ENCODE measurements around the gene CMTM2.

CMTM2 gene

GRCh38 chr16:66574081-66574480, 5.2 kb upstream of the CMTM2 start:
- no peak overlapping the region for H3K4me3 ChIP-seq (ENCODE audit: low read length)
- DNase-seq (ENCODE audit: low read depth): no peak
- no peak for TF ChIP-seq CTCF (conservative IDR thresholded peaks at IDR 0.05; ENCODE audit: low read length)

GRCh38 chr16:66574531-66574930, 4.7 kb upstream of the CMTM2 start:
- no peak for DNase-seq (ENCODE audit: low read depth)
- H3K4me3 ChIP-seq (ENCODE audit: low read length): no peak overlapping the region
- no peak for TF ChIP-seq CTCF (conservative IDR thresholded peaks at IDR 0.05; ENCODE audit: low read length)

GRCh38 chr16:66575060-66575459, 4.2 kb upstream of the CMTM2 start:
- no peak overlapping the region for H3K4me3 ChIP-seq (ENCODE audit: low read length)
- no peak for TF ChIP-seq CTCF (conservative IDR thresholded peaks at IDR 0.05; ENCODE audit: low read length)
- DNase-seq (ENCODE audit: low read depth): no peak

GRCh38 chr16:66576296-66576695, 3.0 kb upstream of the CMTM2 start:
- no peak for TF ChIP-seq CTCF (conservative IDR thresholded peaks at IDR 0.05; ENCODE audit: low read length)
- peak; percentile 20 for DNase-seq (ENCODE audit: low read depth)
- no peak overlapping the region for H3K4me3 ChIP-seq (ENCODE audit: low read length)

- H3K4me3 ChIP-seq (ENCODE audit: low read length): no peak overlapping the region
- DNase-seq (ENCODE audit: low read depth): peak; percentile 73
- peak; percentile 52 for TF ChIP-seq CTCF (conservative IDR thresholded peaks at IDR 0.05; ENCODE audit: low read length)
Measured at GRCh38 chr16:66580605-66581209, 1.4 kb downstream of the CMTM2 start.

GRCh38 chr16:66581246-66581952, 2.1 kb downstream of the CMTM2 start:
- DNase-seq (ENCODE audit: low read depth): no peak
- no peak overlapping the region for H3K4me3 ChIP-seq (ENCODE audit: low read length)
- TF ChIP-seq CTCF (conservative IDR thresholded peaks at IDR 0.05; ENCODE audit: low read length): no peak
